Measurements from ENCODE around the gene SLC17A3. TPM values are rescaled to one million over a fixed set of nuclear protein-coding genes. Genes with fewer than 3 reads are reported as not detected.

Gene SLC17A3
- total and polyA plus RNA-seq, 9 of the 15 experiments (the other 6 are each of a cell fraction or from before 2014, with no cell fraction given), result 0.04 to 0.08 TPM; not detected in 7

GRCh38 chr6:25907475-25908014, 33.5 kb upstream of the SLC17A3 start:
- H3K9me1 ChIP-seq (ENCODE audit: control insufficient read depth, insufficient read depth, low read length), result no peaks in the 10 kb centered on the region
- H3K4me1 ChIP-seq (replicated peaks in 1 of 2; ENCODE audit: control insufficient read depth in 2 of 2, insufficient read depth in 2 of 2, low read length in 2 of 2), result peaks cover 0 to 9% of the 10 kb centered on the region in 2 experiments; a peak in 2 of 5 replicates
- no peak overlapping the region for H3K9ac ChIP-seq (ENCODE audit: insufficient read depth in 1 of 2, low read depth in 2 of 2, low read length in 2 of 2)
- intact Hi-C loops (cut with micrococcal nuclease), result no loop called here
- TF ChIP-seq MAFG (tag; conservative IDR thresholded peaks at IDR 0.05), result peak; percentile 75
- TF ChIP-seq TCF15 (CRISPR knock-in tag; IDR thresholded peaks at IDR 0.05), result no peak
- TF ChIP-seq ZNF316 (IDR thresholded peaks at IDR 0.05), result peak; percentile 83; the same call in 1 of the 2 replicates
- no peak for TF ChIP-seq SLC30A9 (CRISPR knock-in tag; IDR thresholded peaks at IDR 0.05)
- no peak for TF ChIP-seq GTF2A2 (tag; IDR thresholded peaks at IDR 0.05)
- peak; percentile 86 for TF ChIP-seq C11orf30 (IDR thresholded peaks at IDR 0.05; ENCODE audit: low read depth)
- H2AFZ ChIP-seq (ENCODE audit: low read depth, low read length), result no peak overlapping the region
- peaks cover 0 to 3% of the 10 kb centered on the region in 2 experiments; a peak in 3 of 5 replicates for H3K27me3 ChIP-seq (ENCODE audit: control insufficient read depth in 2 of 2, insufficient read depth in 2 of 2, low read length in 2 of 2)
- 5% methylated on average over 1 of the region's 1 CpG for WGBS (ENCODE audit: insufficient coverage, low coverage, missing lambda C conversion rate)
- H3K36me3 ChIP-seq (ENCODE audit: control insufficient read depth, insufficient read depth, low read length), result no peaks in the 10 kb centered on the region
- FAIRE-seq, result no peak
- no peaks in the 10 kb centered on the region for H3K79me2 ChIP-seq (ENCODE audit: control insufficient read depth, insufficient read depth, low read length)
- H3K4me3 ChIP-seq, result no peak overlapping the region
- BruUV-seq (replicated peaks), result no TSS peak
- no peak overlapping the region for H3K27ac ChIP-seq (ENCODE audit: extremely low read depth, low read depth, low read length)
- H4K20me1 ChIP-seq (replicated peaks; ENCODE audit: control insufficient read depth, insufficient read depth, low read length), result no peaks in the 10 kb centered on the region
- CTCF ChIA-PET (ENCODE audit: low intra/inter-chr PET ratio), result no interaction called here
- ATAC-seq, result no peak
- H3K9me3 ChIP-seq (replicated peaks; ENCODE audit: control insufficient read depth, insufficient read depth, low read depth, low read length), result no peaks in the 10 kb centered on the region
- in situ Hi-C loops (cut with MboI), result no loop called here
- no peak overlapping the region for H3K4me2 ChIP-seq (ENCODE audit: insufficient read depth, low read length)
- POLR2A ChIA-PET, result no interaction called here
- DNase-seq (ENCODE audit: extremely low read depth in 1 of 4, low spot score in 3 of 4), result no peak
